GM18870 (cell line): Measurements from ENCODE around the gene MYO1D.
A peak's percentile ranks its signal among the peaks of the same experiment; 100 is the strongest.
"Not testable (repeated sequence)": the region's sequence is repeated elsewhere in the genome, so short reads cannot be mapped to it uniquely, and the experiment has no call there.

Experiments
- ATAC-seq: cut with Tn5 transposase; IDR thresholded peaks from one replicate; pipeline ENCODE4 v1.9.1; 2021; ENCODE audit warnings: moderate library complexity; ENCODE audit not compliant: unreplicated experiment

The MYO1D gene

GRCh38 chr17:32553168-32553567 is 323.8 kb downstream of the MYO1D start:
- ATAC-seq = no peak

GRCh38 chr17:32552280-32552679 is 324.6 kb downstream of the MYO1D start:
- no peak for ATAC-seq

GRCh38 chr17:32551186-32551955 is 325.6 kb downstream of the MYO1D start:
- ATAC-seq = no peak

GRCh38 chr17:32549559-32549958 is 327.4 kb downstream of the MYO1D start:
- no peak for ATAC-seq

GRCh38 chr17:32546031-32546444 is 330.9 kb downstream of the MYO1D start:
- ATAC-seq = no peak

GRCh38 chr17:32542186-32542585 is 334.7 kb downstream of the MYO1D start:
- ATAC-seq = no peak

GRCh38 chr17:32541640-32542039 is 335.3 kb downstream of the MYO1D start:
- ATAC-seq = no peak

- ATAC-seq = no peak
Measured at GRCh38 chr17:32536736-32537643, 339.9 kb downstream of the MYO1D start.

- ATAC-seq = no peak
Measured at GRCh38 chr17:32533296-32533695, 343.6 kb downstream of the MYO1D start.

- ATAC-seq = no peak
Measured at GRCh38 chr17:32529604-32530003, 347.3 kb downstream of the MYO1D start.

GRCh38 chr17:32528825-32529224 is 348.1 kb downstream of the MYO1D start:
- no peak for ATAC-seq

GRCh38 chr17:32527146-32527545 is 349.8 kb downstream of the MYO1D start:
- ATAC-seq = no peak

GRCh38 chr17:32525122-32525521 is 351.8 kb downstream of the MYO1D start:
- no peak for ATAC-seq

GRCh38 chr17:32524553-32524880 is 352.4 kb downstream of the MYO1D start:
- ATAC-seq = not testable (repeated sequence)

- ATAC-seq = peak; percentile 46
Measured at GRCh38 chr17:32523827-32524552, 352.9 kb downstream of the MYO1D start.

- no peak for ATAC-seq
Measured at GRCh38 chr17:32523017-32523680, 353.8 kb downstream of the MYO1D start.

GRCh38 chr17:32520737-32521404 is 356.1 kb downstream of the MYO1D start:
- ATAC-seq = no peak

- no peak for ATAC-seq
Measured at GRCh38 chr17:32520104-32520701, 356.7 kb downstream of the MYO1D start.

- ATAC-seq = no peak
Measured at GRCh38 chr17:32519228-32520103, 357.5 kb downstream of the MYO1D start.
